Measurements from ENCODE around the gene LRMDA.
"Not testable (repeated sequence)": the region's sequence is repeated elsewhere in the genome, so short reads cannot be mapped to it uniquely, and the experiment has no call there.

Gene LRMDA

DNA sequence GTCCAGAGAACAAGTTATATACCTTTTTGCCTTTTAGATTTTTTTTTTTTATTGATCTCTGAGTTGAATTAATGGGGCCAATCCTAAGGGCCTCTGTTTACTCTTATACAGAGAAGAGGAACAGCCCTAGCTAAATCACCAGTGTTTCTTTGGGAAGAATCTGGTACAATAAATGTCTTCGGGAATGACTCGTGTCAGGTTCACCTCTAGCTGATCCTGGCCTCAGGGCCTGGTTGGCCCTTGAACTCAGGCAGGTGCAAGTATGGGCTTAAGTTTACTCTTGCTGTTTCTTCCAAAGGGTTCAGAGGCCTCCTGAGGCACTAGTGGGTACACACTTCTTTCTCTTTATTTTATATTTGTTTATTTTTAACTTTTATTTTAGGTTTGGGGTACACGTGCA, 71.0 kb downstream of the LRMDA start:
- in situ Hi-C loops (cut with MboI; ENCODE audit: low sequenced_read_pairs), result no loop called here

GRCh38 chr10:75502838-75503237, 71.4 kb downstream of the LRMDA start:
- in situ Hi-C loops (cut with MboI; ENCODE audit: low sequenced_read_pairs), result no loop called here

DNA sequence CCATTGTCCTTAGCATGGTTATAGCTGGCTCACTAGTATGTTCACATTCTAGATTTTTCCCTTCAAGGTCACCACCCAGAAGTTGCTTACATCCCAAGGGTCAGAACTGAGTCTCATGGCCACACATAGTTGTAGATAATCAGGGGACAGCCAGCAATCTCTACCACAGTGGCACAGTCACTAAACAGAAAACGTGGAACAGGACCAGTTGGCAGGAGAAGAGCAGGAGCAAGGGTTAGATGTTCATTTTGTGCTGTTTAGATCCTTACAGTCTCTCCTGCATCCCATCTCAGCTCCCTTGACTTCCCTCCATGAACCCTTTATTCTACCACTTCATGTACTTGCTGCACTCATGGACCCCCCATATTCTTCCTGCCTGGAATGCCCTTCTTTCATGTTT, 73.9 kb downstream of the LRMDA start:
- in situ Hi-C loops (cut with MboI; ENCODE audit: low sequenced_read_pairs), result no loop called here

DNA sequence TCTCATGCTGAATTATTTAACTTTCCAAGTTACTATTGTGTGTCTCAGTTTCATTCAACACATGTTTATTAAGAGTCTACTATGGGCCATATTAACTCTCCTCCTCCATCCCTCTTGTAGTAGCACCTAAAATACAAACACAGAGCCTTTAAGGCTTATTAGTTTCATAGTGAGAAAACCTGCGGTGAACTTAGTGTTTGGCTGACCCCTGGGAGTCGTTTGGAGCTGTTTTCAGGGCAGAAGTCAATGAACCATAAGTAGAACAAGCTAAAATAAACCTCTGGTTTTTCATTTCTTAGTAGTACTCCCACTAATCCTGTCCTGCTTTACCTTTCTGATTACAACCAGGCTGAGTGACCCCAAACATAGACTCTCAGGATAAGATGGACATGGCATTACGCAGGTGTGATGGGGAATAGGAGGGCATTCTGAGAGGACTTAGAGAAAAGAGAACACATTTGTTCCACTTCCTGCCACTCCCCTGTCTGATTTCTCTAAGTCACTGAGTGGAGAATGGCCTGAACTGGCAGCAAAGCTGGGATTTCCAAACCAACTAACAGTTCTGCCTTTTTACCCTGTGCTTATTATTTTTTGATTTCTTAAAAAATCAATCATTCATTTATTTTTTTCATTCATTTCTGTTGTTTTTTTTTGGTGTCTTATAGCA, 74.5 kb downstream of the LRMDA start:
- in situ Hi-C loops (cut with MboI; ENCODE audit: low sequenced_read_pairs), result no loop called here

- in situ Hi-C loops (cut with MboI; ENCODE audit: low sequenced_read_pairs), result no loop called here
Observed at GRCh38 chr10:75506930-75507329, 75.5 kb downstream of the LRMDA start.

GRCh38 chr10:75507469-75507868, 76.0 kb downstream of the LRMDA start:
- in situ Hi-C loops (cut with MboI; ENCODE audit: low sequenced_read_pairs), result no loop called here

DNA sequence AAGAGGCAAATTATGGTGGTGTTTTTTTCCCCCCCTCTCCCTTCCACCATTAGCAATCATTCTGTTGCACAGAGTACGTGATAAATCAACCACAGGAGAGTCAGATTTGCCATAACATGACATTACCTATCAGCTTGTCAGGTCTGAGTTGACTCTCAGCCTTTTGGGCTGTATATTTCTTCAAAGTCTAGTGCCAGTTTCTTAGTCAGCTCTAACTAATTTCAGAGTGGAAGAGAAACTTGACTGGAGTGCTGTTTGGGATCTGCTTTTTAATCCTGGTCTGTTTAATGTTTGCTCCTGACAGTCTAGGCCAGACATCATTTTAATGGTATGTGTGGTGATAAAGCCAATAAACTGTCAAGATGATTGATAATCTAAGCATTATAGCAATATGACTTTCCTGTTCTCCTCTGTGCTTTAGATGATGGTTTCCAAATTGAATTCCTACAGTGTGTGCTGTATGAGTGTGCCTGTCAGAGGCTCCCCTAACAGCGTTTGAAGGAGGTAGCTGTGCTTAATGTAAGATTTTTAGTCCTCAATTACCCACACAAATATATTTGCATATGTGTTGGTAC, 76.9 kb downstream of the LRMDA start:
- in situ Hi-C loops (cut with MboI; ENCODE audit: low sequenced_read_pairs), result no loop called here

DNA sequence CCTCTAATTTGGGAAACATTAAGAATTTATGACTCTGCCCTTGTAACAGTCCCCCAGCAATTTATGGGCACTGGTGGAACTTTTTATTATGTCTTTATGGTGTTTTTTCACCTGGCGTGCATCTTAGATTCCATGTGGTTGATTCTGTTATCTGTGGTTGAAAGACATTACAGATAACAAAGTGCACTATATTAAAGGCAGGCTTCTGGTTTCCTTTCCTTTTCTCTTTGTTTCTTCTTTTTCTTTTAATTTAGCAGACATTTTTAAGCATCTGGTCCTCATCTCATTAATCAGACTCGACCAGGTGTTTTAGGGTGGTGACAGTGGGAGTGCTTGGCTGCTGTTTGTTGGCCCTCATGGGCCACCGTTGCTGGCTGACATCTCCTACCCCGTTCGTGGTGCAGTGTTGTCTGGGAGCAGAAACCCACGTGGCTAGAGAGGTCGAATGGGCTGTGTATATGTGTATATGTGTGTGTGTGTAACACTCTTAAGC, 77.4 kb downstream of the LRMDA start:
- in situ Hi-C loops (cut with MboI; ENCODE audit: low sequenced_read_pairs), result no loop called here

- in situ Hi-C loops (cut with MboI; ENCODE audit: low sequenced_read_pairs), result no loop called here
Observed at GRCh38 chr10:75509706-75510105, 78.3 kb downstream of the LRMDA start.

DNA sequence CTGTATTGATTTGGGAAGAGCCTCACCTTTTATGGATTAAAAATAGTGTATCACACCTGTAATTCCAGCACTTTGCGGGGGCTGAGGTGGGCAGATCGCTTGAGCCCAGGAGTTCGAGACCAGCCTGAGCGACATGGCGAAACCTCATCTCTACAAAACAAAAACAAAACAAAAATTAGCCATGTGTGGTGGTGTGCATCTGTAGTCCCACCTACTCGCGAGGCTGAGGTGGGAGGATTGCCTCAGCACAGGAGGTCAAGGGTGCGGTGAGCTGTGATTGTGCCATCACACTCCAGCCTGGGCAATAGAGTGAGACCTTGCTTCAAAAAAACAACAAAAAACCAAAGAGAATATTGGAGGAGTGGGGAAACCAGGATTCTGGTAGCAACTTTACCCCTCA, 79.6 kb downstream of the LRMDA start:
- in situ Hi-C loops (cut with MboI; ENCODE audit: low sequenced_read_pairs), result no loop called here

- in situ Hi-C loops (cut with MboI; ENCODE audit: low sequenced_read_pairs), result no loop called here
Observed at GRCh38 chr10:75512203-75512933, 80.9 kb downstream of the LRMDA start.

- in situ Hi-C loops (cut with MboI; ENCODE audit: low sequenced_read_pairs), result no loop called here
Observed at GRCh38 chr10:75513292-75513885, 82.0 kb downstream of the LRMDA start.

GRCh38 chr10:75514830-75515229, 83.4 kb downstream of the LRMDA start:
- in situ Hi-C loops (cut with MboI; ENCODE audit: low sequenced_read_pairs), result no loop called here

GRCh38 chr10:75516154-75516553, 84.7 kb downstream of the LRMDA start:
- in situ Hi-C loops (cut with MboI; ENCODE audit: low sequenced_read_pairs), result not testable (repeated sequence)

- in situ Hi-C loops (cut with MboI; ENCODE audit: low sequenced_read_pairs), result not testable (repeated sequence)
Observed at GRCh38 chr10:75519213-75519612, 87.8 kb downstream of the LRMDA start.

- in situ Hi-C loops (cut with MboI; ENCODE audit: low sequenced_read_pairs), result not testable (repeated sequence)
Observed at GRCh38 chr10:75521194-75521829, 89.9 kb downstream of the LRMDA start.

DNA sequence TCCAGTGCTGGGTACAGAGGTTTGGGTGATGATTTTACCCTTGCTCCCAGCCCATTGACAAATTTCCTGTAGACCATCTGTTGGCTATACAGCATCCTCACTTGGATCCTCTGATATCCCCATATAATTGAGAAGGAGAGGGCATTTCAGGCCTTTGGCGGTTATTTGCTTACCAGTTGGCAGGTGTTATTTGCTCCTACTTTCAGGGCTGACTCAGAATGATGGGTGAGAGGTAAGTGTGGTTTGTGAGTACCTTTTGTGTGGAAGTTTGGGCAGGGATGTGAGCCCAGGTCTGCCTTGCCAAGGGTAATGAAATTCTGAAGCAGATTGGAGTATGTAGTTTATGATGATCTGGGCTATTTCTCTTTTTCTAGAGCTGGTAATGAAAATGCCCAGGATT, 93.6 kb downstream of the LRMDA start:
- in situ Hi-C loops (cut with MboI; ENCODE audit: low sequenced_read_pairs), result no loop called here

DNA sequence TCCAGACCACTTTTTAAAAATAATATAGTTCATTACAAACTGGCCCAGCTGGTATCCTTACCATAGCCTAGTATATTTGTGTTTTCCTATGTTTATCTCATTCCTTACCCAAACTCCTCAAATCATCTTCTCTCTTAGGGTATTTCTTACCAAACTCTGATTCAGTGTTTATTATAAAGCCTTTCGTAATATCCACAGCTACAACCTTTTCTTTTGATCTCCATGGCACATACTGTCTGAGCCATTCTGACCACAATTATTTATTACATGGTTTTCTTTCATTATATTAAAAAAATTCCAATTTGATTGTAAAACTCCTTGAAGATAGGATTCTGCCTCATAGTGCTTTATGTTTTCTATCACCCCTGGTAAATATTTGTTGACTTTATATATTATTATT, 94.2 kb downstream of the LRMDA start:
- in situ Hi-C loops (cut with MboI; ENCODE audit: low sequenced_read_pairs), result no loop called here

DNA sequence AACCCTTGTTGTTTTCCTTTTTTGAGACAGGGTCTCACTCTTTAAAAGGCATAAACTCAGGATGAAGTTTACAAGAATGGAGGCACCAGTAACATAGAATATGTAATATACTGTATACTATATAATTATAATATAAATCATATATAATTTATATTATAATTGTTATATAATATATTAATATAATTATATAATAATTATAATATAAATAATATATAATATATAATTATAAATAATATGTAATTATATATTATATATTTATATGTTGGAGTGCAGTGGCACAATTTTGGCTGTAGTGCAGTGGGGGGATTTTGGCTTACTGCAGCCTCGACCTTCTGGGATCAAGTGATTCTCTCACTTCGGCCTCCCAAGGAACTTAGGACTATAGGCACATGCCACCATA, 96.1 kb downstream of the LRMDA start:
- in situ Hi-C loops (cut with MboI; ENCODE audit: low sequenced_read_pairs), result no loop called here

GRCh38 chr10:75528392-75528791, 97.0 kb downstream of the LRMDA start:
- in situ Hi-C loops (cut with MboI; ENCODE audit: low sequenced_read_pairs), result no loop called here

DNA sequence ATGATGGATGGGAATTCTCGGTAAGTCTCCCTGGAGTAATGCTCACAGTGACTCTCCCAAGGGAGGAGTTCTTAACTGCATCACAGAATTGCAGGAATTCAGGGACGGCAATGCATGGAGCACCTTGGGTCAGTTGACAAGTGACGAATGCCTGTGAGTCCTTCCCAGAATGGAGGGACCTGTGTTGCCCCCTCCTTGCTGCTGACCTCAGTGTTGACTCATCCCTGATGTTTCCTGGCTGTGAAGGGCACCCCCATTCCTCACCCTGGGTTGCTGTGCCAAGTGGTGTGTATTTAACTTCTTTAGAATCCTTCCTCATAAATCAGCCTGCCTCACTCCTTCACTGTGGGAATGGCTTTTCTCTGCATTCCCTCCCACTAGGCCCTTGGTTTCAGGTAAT, 98.9 kb downstream of the LRMDA start:
- in situ Hi-C loops (cut with MboI; ENCODE audit: low sequenced_read_pairs), result no loop called here
